COR-L47 (cell line): ENCODE measurements around the gene RAB11FIP4.

Experiments used
- DNase-seq: peaks from one replicate; lab custom pipeline; 2025; lab: John Stamatoyannopoulos, UW

Gene RAB11FIP4

GRCh38 chr17:31459716-31460115, 68.2 kb downstream of the RAB11FIP4 start:
- DNase-seq, result no peak

GRCh38 chr17:31460226-31460721, 68.8 kb downstream of the RAB11FIP4 start:
- DNase-seq, result no peak

GRCh38 chr17:31461227-31461810, 69.8 kb downstream of the RAB11FIP4 start:
- DNase-seq, result no peak

DNA sequence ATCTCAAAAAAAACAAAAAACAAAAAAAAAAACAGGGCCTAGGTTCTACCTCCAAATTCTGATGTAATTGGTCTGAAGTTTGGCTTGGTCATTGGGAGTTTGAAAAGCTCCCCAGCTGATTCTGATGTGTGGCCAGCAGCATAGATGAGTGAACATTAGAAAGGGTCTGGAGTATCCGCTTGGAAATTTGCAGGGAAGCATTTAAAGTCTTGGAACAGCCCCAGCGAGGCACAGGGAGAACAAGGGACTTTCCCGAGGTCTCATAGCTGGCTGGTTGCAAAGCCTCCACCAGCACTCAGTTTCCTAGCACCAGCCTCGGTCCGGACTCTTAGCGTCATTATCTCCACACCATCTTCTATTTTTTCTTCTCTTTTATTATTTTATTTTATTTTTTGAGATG, 70.8 kb downstream of the RAB11FIP4 start:
- DNase-seq, result no peak

DNA sequence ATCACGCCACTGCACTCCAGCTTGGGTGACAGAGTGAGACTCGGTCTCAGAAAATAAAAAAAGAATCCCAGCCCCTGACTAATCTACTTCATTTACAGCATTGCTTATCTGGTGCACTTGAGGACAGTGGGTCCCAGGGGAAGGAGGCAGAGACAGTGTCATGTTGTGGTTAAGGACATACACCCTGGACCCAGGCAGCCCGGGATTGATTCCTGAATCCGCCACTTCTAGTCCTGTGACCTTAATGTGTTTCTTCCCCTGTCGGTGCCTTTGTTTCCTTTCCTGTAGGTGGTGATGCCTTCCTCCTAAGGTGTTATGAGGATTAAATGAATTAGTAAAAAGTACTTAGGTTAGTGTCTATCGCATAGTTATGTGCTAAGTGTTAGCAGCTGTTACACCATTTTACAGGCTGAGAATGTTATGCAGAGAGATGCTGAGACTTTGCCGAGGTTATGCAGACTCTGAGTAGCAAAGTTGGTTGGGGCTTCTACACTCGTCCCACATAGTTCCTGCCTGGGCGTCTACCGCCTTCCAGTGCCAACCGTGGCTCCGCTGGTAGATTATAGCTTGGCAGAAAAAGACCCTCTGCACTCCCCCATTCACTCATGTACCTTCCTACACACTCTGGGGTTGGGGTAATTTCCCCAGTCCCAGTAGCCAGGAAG, 74.8 kb downstream of the RAB11FIP4 start:
- DNase-seq, result no peak

DNA sequence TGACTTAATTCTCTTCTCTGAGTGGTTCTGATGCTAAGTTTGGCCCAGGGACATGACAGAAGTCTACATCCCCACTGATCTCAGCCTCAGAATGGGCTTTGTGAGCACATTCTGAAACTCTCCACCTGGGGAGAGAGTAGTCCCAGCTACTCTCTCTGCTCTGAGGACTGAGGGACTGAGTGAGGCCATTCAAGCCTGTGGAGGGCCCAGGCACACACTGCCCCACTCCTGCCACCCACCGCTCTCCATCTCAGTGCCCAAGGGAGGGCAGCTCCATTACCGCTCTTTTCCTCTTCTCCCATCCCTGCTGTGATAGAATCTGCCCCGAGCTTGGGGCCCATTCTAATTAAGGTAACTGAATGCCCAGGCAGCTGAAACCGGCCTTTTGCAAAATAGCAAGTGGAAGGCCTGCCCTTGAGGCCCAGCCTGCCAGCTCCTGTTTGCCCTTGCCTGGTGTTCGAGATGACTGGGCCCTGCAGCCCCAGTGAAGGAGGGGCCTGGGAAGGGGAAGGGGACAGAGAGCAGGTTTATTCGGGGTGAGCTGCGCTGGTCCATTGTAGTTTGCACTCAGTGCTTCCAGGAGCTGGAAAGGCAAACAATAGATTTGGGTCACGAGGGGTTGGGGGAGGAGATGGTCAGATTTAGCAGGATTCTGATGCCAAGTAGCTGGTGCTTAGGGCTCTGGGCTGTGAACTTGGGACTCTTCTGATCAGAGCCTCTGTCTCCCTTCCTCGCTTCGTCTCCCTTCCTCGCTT, 76.2 kb downstream of the RAB11FIP4 start:
- no peak for DNase-seq

GRCh38 chr17:31469959-31470358, 78.5 kb downstream of the RAB11FIP4 start:
- no peak for DNase-seq

DNA sequence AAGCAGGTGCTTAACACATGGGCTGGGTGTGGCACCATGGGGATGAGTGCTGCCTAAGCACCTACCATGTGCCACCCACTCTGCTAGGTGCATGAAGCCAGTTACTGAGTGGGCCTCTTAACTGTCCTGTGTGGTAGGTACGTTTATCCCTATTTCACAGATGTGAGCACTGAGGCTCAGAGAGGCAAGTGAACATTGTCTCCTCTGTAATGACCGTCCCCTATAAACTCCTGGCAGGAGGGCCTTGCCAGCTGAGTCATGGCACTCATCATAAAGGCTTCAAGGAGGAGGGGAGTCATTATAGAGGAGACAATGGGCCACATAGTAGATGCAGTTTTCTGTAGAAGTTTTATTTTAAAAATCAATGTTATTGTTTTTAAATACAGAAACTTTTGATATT, 79.1 kb downstream of the RAB11FIP4 start:
- DNase-seq, result no peak

GRCh38 chr17:31472137-31472536, 80.7 kb downstream of the RAB11FIP4 start:
- DNase-seq, result no peak

DNA sequence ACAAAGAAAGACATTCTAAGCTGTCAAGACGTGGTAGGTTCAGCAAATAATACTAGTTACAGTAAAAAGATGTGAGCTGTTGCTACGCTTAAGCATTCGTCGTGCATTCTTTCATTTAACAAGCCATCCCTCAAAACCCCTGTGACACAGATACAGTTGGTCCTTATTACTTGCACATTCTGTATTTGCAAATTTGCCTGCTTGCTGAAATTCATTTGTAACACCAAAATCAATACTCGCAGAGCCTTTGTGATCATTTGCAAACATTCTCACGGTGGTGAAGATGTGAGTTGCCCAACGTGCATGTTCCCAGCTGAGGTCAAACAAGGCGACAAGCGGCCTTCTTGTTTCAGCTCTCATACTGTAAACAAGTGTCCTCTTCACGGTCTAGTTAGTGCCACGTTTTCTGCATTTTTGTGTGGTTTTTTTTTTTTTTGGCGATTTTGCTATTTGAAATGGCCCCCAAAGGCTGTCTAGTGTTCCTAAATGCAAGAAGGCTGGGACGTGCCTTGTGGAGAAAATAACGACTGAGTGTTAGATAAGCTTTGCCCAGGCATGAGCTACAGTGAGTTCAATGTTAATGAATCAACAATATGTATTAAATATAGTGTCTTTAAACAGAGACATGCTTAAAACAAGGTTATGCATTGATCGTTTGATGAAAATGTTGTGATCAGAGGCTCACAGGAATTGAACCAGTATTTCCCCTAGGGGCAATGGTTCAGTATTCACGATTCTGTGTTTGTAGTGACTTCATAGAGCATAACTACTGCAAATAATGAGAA, 84.1 kb downstream of the RAB11FIP4 start:
- no peak for DNase-seq

- no peak for DNase-seq
Measured at GRCh38 chr17:31476525-31477416, 85.3 kb downstream of the RAB11FIP4 start.

DNA sequence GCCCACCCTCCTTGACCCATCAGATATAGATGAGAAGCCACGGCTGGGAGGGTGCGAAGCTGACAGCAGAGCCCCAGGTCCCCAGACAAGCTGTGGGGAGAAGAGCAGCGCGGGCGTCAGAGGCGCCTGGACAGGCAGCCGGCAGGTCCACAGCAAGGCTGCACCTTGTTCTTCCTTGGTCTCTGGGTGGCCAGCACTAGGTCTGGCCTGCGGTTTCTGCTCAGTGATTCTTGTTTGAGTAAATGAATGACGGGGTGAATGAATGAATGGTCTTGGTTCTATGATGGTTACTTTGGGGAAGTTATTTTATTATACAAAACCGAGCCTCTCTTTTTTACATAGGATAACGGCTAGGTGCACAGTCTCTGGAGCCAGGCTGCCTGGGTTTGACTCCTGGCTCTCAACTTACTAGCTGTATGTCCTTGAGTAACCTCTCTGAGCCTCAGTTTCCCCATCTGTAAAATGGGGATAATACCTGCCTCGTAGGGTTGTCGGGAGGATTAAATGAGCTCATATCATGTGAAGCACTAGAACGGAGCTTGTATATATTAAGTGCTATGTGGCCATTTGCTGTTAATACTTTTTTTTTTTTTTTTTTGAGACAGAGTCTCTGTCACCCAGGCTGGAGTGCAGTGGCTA, 86.1 kb downstream of the RAB11FIP4 start:
- DNase-seq, result no peak

- DNase-seq, result no peak
Measured at GRCh38 chr17:31479062-31479408, 87.6 kb downstream of the RAB11FIP4 start.

DNA sequence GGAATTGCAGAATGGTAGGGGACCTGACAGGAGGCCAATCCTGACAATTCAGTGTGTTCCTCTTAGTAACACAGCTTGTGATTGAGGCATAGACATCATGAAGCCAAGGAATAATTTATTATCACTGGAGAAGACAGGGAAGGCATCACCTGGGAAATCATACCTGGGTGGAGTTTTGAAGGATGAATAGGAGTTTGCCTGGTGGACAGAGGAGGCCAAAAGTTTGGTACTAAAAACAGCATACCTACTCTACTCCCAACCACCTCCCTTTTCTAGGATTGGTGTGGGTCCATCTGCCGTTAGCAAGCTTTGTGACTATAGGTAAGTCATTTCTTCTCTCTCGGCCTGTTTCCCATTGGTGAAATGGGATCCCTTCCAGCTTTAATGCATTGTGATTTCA, 88.0 kb downstream of the RAB11FIP4 start:
- no peak for DNase-seq

GRCh38 chr17:31480067-31480466, 88.6 kb downstream of the RAB11FIP4 start:
- DNase-seq, result no peak

DNA sequence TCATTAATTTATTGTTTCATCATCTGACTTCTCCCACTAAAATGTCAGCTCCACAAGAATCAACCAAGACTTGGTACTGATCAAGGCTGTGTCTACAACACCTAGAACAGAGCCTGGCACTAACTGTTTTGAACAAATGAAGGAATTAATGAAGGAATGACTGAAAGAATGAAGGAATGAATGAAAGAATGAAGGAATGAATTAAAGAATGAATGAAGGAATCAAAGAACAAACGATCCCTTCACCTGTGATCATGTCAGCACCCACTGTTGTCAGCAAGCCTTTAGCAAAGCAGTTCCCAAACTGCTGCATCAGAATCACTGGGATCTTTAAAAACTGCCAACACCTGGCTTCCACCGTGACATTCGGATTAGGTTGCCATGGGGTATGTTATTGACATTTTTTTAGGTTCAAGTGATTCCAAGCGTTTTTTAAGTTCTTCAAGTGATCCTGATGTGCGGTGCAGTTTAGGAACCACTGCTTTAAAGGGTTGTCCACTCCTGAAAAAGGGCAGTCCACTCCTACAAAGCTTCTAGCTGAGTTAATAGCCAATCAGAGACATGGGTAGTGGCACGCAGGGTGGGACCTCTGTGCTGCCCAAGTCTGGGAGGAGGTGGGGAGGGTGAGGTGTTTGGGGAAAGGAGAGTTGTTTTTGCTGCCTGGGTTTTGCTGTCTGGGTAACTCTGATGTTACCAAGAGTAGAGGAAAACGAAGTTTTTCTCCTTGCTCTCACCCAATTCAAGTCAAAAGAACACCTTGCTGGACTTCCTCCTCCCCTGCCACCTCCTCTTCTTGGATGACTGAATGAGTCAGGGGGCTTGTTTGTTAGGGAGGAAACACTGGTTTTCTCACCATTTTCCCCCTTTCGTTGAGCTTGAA, 89.7 kb downstream of the RAB11FIP4 start:
- no peak for DNase-seq

- no peak for DNase-seq
Measured at GRCh38 chr17:31481783-31482081, 90.3 kb downstream of the RAB11FIP4 start.

DNA sequence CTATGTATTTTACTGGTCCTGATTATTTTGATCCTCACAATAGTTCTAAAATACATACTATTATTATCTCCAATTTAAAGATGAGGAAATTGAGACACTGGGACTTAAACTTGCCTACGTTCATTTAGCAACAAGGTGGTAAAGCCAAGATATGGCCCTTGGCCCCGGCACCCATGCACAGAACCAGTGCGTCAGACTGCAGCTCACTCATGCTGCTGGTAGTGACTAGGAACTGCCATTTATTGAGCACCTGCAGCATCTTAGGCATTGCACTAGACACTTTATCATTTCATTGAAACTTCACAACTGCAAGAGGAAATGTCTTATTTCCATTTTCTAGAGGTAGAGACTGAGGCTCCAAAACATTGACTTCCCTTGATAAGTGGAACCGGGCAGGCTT, 93.3 kb downstream of the RAB11FIP4 start:
- DNase-seq, result no peak

DNA sequence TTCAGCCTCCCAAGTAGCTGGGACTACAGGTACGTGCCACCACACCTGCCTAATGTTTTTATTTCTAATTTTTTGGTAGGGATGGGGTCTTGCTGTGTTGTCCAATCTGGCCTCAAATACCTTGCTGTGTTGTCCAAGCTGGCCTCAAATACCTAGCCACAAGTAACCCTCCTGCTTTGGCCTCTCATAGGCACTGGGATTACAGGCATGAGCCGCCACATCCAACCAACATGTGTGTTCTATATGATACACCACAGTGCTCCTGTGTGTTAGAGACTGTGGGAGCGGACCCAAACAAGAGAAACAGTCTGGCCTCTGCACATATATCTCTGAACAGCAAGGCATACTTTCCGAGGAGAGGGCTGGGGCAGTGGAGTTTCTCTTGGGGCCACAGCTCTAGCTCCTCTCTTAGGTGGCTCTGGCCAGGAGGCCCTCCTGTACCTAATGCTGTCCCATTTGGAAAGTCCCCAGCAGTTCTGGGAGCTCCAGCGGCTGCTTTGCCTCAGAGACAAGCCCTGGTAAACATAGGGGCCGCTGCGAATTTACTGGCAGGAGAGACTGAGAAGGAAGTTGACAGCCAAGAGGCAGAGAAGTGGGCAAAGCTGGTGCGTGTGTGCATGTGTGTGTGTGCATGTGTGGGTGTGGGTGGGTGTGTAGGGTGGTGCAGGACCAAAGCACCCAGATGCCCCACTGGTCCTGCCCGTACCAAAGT, 95.0 kb downstream of the RAB11FIP4 start:
- no peak for DNase-seq
